Right lung (tissue), 5 donors: Measurements from ENCODE around the gene ATP10B. TPM values are rescaled to one million over a fixed set of nuclear protein-coding genes. Genes with fewer than 3 reads are reported as not detected.
"Not testable (repeated sequence)": the region's sequence is repeated elsewhere in the genome, so short reads cannot be mapped to it uniquely, and the experiment has no call there.

Experiments used
- DNase-seq, 2 donors: peaks; one replicate each; pipeline ENCODE4 v3.0.0-alpha.2; 2013
- polyA plus RNA-seq, 5 donors: library from polyadenylated mRNA; unstranded; fragments of 120-200 nt; gene quantifications; one replicate each; pipeline versions ENCODE4 v1.2.1 to v1.2.3, GENCODE V29; 2013; ENCODE audit warnings: inconsistent platforms in 1 of 5, low replicate concordance in 1 of 5; ENCODE audit not compliant: insufficient read length in 5 of 5, insufficient read depth in 1 of 5

Gene ATP10B
- polyA plus RNA-seq, 5 donors, result 0.19 to 0.57 (median 0.23) TPM

DNA sequence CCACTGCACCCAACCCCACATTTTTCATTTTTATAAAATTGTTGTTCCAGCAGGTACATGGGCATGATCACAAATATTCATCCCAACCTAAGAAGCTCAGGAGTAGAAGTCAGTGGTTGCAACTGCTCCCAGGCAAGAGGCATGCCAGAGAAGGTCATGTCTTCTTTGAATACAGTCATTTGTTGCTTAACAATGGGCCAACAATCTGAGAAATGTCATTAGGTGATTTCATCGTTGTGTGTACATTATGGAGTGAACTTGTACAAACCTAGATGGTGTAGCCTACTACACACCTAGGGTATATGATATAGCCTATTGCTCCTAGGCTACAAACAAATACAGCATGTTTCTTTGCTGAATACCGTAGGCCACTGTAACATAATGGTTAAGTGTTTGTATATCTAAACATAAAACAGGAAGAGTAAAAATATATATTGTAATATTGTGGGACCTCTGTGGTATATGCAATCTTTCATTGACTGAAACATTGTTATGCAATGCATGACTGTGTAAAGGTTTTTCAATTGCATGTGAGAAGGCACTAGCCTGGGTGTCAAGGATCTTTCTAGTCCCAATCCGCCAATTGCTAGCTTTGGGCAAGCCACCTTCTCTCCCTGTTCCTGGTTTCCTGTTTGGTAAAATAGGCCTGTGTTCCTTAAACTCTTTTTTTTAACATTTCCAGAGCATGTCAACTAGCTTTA, 27.6 kb downstream of the ATP10B start:
- DNase-seq, result no peak

DNA sequence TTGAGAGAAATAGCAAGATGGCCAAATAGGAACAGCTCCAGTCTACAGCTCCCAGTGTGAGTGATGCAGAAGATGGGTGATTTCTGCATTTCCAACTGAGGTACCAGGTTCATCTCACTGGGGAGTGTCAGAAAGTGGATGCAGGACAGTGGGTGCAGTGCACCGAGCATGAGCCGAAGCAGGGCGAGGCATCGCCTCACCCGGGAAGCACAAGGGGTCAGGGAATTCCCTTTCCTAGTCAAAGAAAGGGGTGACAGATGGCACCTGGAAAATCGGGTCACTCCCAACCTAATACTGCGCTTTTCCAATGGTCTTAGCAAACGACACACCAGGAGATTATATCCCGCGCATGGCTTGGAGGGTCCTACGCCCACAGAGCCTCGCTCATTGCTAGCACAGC, 39.0 kb downstream of the ATP10B start:
- DNase-seq, result not testable (repeated sequence)

DNA sequence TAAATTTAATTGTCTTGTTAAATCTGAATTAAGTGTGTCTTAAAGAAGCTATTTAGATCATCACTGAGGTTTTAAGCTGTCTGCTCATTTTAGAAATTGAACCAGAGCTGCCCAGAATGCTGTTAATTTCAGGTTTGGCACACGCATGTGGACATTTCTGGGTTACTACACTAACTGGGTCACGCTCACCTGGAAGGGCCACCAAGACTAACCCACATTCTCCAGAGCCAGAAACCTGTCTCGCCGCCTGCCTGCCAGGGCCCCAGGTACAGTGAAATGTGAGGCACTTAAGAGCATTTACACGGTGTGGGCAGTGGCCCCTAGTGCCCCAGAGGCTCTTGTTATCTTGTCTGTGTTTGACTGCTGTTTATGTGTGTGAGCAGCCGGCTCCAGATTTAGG, 46.6 kb downstream of the ATP10B start:
- no peak for DNase-seq

DNA sequence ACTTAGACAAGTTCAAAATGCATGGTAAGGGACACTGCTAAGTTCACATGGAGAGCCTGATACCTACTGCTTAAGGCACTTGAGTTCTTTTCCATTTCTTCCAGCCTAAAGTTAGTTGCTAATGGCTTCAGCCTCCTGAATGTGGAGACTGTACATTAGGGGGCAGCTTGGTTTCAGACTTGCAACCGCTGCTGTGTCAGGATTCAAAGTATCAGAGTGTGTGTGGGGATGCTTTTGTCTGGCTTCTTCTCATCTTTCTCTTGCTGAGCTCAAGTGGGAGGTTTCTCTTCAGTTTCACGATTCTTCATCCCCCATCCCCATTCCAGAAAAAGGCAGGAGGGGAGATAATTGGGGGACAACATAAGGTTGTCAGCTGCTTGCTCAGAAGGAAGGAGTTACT, 49.4 kb downstream of the ATP10B start:
- DNase-seq, result peak in 1 of 2 donors; percentile 28

DNA sequence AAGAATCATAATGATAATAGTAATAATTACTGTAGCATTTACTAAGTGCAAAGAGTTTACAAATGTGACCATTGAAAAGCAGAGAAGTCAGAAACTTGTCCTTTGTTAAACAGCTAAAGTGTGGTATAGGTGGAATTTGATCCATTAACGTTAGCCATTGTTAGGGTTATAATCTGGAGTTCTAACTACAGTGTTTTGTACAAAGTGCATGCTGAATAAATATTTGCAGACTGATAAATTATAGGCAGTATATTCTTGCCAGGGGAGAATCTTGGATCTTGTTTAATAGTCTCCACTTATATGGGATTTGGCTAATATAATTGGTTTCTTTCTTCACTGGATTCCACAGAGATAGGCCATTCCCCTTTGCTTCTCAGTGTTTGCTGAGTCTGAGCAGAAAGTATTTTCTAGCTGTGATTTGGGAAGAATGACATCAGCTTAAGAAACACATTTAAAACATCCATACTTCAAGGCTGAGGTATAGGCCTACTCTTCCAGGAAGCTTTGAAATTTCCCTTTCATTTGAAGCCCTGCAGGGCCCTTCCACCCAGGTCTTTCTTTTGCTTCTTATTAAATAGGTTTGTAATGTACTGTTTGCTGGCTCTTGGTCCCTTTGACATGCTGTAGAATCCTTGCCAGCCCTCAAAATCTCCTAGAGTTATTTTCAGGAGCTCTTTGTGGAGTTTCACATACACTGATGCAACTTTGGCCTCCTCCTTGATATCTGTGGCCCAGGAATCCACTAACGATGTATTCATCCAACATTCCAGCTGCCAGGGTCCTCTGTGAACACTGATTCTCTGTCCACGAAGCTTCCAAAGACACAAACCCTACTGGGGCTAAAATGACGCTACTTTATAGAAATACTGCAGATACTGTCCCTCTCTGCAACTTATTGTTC, 51.4 kb downstream of the ATP10B start:
- no peak for DNase-seq

DNA sequence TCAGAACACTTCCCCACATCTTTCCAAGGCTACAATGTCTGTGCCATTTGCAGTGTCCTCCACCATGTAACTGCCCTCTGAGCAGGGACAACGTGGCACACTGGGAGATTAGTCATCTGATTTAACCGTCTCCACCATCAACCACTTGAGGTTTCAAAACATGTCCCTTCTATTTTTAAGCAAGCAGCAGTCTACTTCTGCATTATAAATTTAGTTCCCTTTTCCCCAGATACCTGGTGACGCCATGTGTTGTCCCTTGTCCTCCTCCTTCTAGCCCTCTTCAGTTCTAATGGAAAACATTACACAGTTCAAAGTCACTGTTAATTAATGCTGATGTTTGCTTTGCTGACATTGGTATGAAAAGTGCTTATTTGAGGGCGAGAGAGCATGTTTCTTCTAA, 52.8 kb downstream of the ATP10B start:
- DNase-seq, result no peak

DNA sequence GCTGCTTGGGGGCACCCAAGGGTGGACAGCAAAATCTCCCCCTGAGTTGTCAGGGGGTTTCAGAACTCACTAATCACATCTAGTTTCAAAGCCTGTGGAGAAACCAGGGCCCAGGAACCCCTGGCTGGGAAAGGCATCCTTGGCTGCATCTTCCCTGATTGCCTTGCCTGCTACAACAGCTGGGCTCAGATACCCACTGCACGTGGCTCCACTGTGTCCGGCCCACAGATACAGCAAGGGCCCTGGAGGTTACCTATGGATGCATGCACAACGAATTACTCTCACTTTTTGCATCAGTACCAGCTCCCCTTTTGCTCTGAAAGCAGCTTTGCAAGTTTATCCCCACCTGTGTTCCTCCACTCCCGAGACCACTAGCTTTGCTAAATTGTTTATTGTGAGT, 55.0 kb downstream of the ATP10B start:
- no peak for DNase-seq

DNA sequence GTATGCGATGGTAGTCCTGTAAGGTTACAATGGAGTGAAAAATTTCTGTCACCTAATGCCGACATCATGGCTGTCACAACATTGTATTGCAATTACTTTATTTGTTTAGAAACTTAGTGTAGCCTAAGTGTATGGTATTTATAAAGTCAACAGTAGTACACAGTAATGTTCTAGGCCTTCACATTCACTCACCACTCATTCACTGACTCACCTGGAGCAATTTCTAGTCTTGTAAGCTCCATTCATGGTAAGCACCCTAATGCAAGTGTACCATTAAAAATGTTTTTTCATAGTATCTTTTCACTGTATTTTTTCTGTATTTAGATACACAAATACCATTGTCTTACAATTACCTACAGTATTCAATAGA, 58.5 kb downstream of the ATP10B start:
- DNase-seq, result peak in 1 of 2 donors; percentile 19

DNA sequence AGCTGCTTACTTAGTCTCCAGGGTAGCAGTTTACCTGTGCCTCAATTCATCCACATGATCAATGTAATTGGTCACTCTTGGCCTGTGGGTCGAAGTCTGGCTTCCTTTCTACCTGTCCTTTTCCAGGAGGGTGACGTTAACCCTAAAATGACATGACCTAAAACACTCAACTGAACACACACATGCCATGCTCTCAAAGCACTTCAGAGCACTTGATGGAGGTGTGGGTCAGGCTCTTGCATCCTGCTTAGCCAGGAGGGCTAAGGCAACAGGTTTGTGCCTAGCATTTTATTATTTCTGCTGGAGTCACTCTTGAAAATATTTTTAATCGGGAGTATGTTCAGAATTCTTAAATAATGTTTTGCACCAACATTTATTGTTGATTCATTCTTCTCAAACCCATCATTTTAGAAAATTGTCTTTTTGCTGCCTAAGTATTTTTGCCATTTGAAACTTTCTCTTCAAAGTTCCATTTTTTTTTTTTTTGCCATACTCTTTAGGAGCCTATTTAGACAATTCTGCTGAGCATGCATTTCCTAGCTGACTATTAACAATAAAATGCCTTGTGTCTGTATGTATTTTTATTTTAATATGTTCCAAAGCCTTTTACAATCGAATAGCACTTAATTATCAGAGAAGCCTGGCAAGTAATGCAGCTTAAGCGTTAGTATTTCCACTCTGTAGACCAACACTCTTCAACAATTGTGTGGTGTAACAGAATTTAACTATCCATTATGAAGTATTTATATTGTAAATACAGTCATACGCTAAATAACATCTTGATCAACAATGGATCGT, 59.1 kb downstream of the ATP10B start:
- peak in 1 of 2 donors; percentile 40 for DNase-seq

DNA sequence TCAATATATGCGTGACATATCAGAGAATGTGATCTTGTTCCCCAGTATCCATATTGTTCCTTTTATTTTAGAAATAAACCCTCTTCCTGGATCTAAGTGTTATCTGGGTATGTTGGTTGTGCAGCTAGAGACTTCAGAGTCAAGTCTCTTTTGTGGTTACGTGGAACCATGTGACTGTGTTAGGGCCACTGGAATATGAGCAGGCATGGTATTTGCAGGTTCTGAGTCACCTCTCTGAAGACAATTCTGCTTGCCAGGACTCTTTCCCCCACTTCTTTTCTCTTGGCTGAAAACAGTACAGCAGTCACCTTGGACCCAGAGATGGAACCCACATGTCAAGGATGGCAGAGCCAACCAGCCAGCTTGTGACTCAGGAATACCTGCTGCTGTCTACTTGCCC, 59.7 kb downstream of the ATP10B start:
- DNase-seq, result no peak

DNA sequence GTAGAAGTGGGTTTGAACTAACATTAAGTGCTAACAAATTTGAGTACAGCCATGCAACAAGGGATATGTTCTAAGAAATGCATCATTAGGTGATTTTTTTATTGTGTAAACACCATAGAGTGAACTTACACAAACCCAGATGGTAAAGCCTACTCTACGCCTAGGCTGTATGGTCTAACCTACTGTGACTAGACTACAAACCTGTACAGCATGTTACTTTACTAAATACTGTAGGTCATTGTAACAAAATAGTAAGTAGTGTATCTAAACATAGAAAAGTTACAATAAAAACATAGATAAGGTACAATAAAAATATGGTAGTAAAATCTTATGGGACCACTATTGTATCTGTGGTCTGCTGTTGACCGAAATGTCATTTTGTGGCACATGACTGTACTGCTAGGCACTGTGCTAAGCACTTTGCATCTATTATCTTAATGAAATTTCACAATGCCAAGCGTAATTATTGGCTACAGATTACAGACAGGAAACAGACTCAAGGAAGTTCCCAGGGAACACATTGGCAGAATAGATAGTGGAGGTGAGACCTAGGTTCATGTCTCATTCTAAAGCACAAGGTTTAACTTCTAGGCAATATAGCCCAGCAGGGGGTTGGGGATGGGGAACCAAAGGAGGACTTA, 62.7 kb downstream of the ATP10B start:
- no peak for DNase-seq

DNA sequence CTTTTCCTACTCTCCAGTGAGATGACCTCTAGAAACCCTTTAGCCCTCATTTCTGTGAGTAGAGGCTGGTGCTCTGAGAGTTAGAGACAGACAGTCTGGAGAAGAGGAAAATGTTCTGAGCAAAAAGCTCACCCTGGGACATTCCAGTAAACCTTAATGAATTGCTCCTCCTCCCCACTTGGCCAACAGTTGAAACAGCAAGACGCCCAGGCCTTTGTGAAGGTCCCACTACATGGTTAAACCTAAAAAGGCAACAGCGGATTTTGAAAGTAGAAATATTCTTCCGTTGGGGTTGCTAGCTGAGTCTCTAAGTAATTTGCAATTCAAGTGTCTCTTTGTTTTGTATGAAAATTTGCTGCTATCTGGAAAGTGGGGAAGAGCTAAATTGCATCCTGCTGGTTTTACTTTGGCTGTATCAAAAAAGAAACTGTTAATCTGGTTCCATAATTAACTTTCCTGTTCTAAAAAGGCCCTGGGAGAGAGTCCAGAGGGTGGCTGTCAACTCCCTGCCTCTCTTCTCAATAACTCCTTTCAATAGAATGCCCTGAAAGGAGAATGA, 63.8 kb downstream of the ATP10B start:
- no peak for DNase-seq

DNA sequence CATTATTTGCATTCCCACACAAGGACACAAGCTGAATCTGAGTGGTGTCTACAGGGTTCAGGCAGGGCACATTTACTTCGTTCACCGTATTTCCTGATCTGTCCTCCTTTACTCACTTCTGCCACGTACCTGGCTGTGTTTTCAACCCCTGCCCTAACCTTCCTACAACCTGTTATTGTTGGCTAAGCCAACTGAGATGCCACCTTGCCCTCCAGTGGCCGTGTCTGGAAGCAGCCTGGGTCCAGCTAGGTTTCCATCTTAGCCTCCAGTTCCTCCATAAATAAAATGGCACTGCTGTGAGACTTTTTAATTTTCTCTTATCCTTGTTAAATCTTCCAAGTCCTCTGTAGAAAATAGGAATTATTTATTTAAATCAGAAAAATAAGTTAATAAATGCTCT, 64.8 kb downstream of the ATP10B start:
- no peak for DNase-seq

DNA sequence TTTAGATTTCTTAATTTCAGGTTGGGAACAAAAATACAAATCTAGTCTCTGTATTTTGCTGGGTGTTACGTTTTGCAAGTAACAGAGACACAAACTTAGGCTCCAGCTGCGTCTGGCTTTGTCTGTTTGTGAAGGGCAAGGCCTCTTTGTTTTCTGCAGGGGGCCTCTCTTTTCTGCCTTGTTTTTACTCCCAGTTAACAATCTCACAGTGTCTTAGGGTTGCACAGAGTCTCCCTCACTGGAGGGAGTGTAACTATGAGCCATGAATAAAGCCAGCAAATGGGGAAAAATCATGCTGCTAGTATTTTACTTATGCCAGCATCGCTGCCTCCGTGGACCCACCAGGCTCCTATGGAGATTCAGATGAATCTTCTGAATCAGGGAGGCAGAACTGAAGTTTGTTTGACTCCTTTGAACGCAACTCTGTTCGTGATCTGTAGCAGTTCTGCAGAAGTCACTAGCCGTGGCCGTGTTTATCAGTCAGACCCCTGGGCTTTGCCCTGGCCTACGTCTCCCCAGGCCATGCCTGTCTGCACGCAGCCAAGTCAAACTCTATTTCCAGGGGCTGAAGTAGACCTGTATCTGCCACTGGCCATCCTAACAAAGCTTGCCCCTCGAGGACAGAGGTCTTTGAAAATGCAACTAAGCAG, 77.2 kb downstream of the ATP10B start:
- DNase-seq, result no peak

DNA sequence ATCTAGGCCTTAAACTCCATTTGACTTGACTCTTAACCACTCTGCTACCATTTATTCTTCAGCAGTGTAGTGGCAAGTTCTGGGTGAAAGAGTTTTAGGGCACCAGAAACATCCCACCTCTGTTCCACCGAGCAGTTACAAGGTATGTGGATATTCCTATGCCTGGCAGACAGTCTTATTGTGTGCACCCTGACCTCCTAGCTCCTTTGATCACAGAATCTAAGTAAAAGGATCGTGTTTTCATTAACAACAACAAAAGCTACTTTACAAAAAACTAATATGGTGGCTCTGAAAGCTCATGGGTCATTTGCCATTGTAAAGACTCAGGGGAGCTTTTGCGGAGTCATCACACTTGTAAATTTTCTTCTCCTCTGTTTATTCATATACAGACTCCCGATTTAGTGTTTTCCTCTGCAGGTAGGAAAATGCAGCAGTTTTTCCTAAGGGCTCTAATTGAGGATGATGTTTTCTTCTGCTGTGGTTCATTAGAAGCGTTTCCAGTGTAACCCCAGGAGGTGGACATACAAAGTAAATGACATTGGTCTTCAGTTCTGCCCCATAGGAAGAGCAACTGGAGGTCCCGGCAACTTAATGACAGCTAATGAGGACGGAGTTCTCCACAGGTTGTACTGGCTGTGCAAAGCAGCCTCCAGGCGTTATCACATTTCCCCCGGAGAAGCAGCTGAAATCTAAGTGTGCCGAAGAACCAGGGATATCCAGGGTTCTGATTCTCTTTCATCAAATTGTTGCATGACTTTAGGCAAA, 78.2 kb downstream of the ATP10B start:
- no peak for DNase-seq

DNA sequence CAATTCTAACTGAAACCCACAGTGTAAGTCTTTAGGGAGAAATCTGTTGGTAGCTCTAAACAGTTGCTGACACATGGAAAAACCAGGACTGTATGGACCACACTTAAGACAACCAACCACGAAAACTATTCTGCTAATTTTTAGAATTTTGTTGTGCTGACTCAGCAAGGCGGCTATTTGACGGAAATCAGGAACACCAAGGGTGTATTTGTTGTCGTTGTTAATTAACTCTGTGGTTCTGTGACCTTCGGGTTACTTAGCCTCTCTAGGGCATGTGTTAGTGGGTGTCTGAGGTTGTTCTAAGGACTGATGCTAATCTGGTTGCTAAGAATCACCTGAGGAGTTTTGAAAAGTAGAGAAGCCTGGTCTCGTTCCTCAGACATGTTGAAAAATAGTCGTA, 79.2 kb downstream of the ATP10B start:
- DNase-seq, result no peak

DNA sequence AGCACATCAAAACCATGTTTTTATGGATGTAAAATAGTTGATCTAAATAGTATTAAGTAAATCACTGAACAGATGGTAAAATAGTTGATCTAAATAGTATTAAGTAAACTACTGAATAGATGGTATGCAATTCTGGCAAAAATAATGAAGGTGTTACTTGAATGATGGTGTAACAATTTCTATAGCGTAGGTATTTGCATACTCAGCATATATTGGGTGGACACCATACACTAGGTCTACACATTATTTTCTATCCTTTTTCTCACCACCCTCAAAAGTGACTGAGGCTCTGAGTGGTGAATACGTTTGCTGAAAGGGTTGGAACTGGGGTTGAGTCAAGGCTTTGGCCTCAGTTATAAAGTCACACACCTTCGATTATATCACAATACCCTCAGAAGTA, 81.3 kb downstream of the ATP10B start:
- no peak for DNase-seq

DNA sequence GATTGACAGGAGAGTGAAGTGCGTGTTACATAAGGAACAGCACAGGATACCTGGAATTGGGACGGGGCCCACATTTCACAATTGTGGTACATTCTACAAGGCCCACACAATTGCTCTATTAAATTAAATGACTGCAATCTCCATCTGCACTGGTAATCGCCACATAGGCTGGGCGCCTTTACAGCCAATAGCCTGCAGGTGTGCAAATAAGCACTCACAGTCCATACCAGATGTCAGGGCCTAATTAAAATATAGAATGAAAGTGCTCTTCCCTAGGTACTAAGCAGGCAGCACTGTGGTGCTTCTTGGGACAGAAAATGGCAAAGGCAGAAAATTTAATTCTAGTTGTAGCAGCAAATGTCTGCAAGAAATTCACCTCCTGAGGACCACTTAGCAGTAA, 82.7 kb downstream of the ATP10B start:
- no peak for DNase-seq

DNA sequence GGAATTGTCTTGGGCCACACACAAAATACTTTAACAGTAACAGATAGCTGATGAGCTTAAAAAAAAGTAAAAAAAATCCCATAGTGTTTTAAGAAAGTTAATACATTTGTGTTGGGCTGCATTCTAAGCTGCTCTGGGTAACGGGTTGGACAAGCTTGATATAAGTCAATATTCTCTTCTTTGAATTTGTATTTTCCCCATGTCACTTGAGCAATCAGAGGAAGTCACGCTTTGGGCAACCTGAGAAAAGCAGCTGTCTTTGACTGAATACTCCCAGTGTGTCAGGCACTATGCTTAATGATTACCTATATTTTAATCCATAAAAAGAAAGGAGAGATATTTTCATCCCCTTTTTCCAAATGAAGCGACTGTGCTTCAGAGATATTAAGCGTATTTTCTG, 84.9 kb downstream of the ATP10B start:
- no peak for DNase-seq

DNA sequence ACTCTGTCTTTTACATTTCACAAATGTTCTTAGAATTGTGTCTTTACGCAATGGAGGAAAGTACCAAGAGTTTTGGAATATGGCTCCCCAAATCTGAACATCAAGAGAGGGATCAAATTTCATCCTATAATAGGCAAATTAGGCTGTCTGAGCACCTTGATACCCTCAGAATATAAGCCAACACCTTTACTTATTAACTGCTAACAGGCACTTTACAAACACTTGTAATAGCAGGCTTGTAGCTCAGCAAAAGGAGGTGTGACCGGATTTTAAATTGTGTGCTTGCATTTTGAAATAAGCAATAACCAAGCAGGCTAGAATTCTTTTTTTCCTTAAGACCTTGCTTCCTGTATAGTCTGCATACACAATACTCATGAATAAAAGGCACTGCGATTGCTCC, 92.0 kb downstream of the ATP10B start:
- DNase-seq, result no peak
